H1 (cell line): Measurements from ENCODE around the gene SKAP1. TPM values are rescaled to one million over a fixed set of nuclear protein-coding genes. Genes with fewer than 3 reads are reported as not detected.

Source experiments
- CTCF ChIA-PET: fragments of 300-600 bp; sonication (Branson Sonifier 250); formaldehyde crosslinking; loops from one replicate; lab custom pipeline; 2021; ENCODE audit not compliant: partially characterized antibody; lab: Charles Lee
- POLR2A ChIA-PET: fragments of 300-600 bp; sonication (Branson Sonifier 250); formaldehyde crosslinking; loops from one replicate; lab custom pipeline; 2021; ENCODE audit warnings: inconsistent platforms; ENCODE audit not compliant: partially characterized antibody; lab: Charles Lee
- DNase-seq, 2 experiments: peaks; one replicate each; pipeline versions ENCODE4 v3.0.0 to v3.0.0-alpha.2; 2010 to 2022; ENCODE audit warnings: low spot score in 2 of 2, low read depth in 1 of 2, mixed read lengths in 1 of 2
- FAIRE-seq: peaks from 2 replicates; lab custom pipeline; 2011; peaks lifted over from hg19 to GRCh38; lab: Jason Lieb, UNC
- H2AFZ ChIP-seq: 2 replicates; pipeline ENCODE4 v1.8.1; 2012; ENCODE audit warnings: low read length, inconsistent platforms
- H2AK5ac ChIP-seq: 2 replicates; pipeline ENCODE4 v1.6.1; 2013; ENCODE audit warnings: low read depth, low read length
- H2BK120ac ChIP-seq: replicated peaks from 2 replicates; pipeline ENCODE3; 2013; ENCODE audit warnings: low read depth, low read length, inconsistent platforms
- H2BK12ac ChIP-seq: 2 replicates; pipeline ENCODE4 v1.6.1; 2013; ENCODE audit warnings: low read depth, low read length
- H2BK15ac ChIP-seq: 2 replicates; pipeline ENCODE4 v1.6.1; 2013; ENCODE audit warnings: low read length
- H2BK20ac ChIP-seq: 2 replicates; pipeline ENCODE4 v1.6.1; 2013; ENCODE audit warnings: low read length
- H2BK5ac ChIP-seq: 2 replicates; pipeline ENCODE4 v1.6.1; 2013; ENCODE audit warnings: low read depth, low read length
- H3K14ac ChIP-seq: 2 replicates; pipeline ENCODE4 v1.6.1; 2013; ENCODE audit warnings: inconsistent platforms; ENCODE audit not compliant: insufficient read length
- H3K18ac ChIP-seq: 2 replicates; pipeline ENCODE4 v1.6.1; 2013; ENCODE audit warnings: low read length; ENCODE audit errors: extremely low read depth
- H3K23ac ChIP-seq: 2 replicates; pipeline ENCODE4 v1.6.1; 2013; ENCODE audit warnings: inconsistent platforms; ENCODE audit not compliant: insufficient read length
- H3K23me2 ChIP-seq: 2 replicates; pipeline ENCODE4 v1.6.1; 2013; ENCODE audit warnings: low read depth, low read length
- H3K27ac ChIP-seq: 2 replicates; pipeline ENCODE4 v1.6.1; 2011; ENCODE audit warnings: low read depth, low read length, inconsistent platforms
- H3K27me3 ChIP-seq, 4 experiments: replicated peaks in 1 of 4; 1 replicate in 1 of 4; 2 replicates in 3 of 4; pipeline versions ENCODE4 v1.6.1 to v1.8.1; 2011 to 2013; ENCODE audit warnings: low read length in 3 of 4, mild to moderate bottlenecking in 3 of 4, inconsistent platforms in 2 of 4, mixed read lengths in 2 of 4, moderate library complexity in 1 of 4; ENCODE audit not compliant: control insufficient read depth in 3 of 4, insufficient read depth in 3 of 4; ENCODE audit errors: extremely low read depth in 1 of 4
- H3K36me3 ChIP-seq, 4 experiments: 2 replicates each; pipeline versions ENCODE4 v1.6.1 to v1.8.1; 2011 to 2013; ENCODE audit warnings: mild to moderate bottlenecking in 4 of 4, low read length in 3 of 4, moderate library complexity in 2 of 4, control low read depth in 1 of 4, inconsistent platforms in 1 of 4; ENCODE audit not compliant: insufficient read depth in 4 of 4, control insufficient read depth in 2 of 4
- H3K4ac ChIP-seq: replicated peaks from 2 replicates; pipeline ENCODE3; 2013; ENCODE audit warnings: low read length, low read depth, mixed read lengths, inconsistent platforms; ENCODE audit not compliant: insufficient read length
- H3K4me1 ChIP-seq, 4 experiments: replicated peaks in 1 of 4; 1 replicate in 1 of 4; 2 replicates in 3 of 4; pipeline versions ENCODE4 v1.6.1 to v1.8.1; 2011 to 2013; ENCODE audit warnings: low read length in 3 of 4, inconsistent platforms in 2 of 4, mixed read lengths in 1 of 4; ENCODE audit not compliant: insufficient read depth in 4 of 4, control insufficient read depth in 3 of 4
- H3K4me2 ChIP-seq, 2 experiments: 2 replicates each; pipeline versions ENCODE4 v1.6.1 to v1.8.1; 2011 to 2013; ENCODE audit warnings: low read depth in 2 of 2, low read length in 2 of 2, control low read depth in 1 of 2, inconsistent platforms in 1 of 2, mild to moderate bottlenecking in 1 of 2; ENCODE audit not compliant: insufficient read depth in 1 of 2
- H3K4me3 ChIP-seq, 4 experiments: fragments of 200-600, 300-600 bp in 1 of 4; sonication (generic), shearing (Covaris generic), sonication (Bioruptor Twin) in 1 of 4; 2 replicates each; pipeline versions ENCODE4 v1.5.1 to v1.8.1; 2011 to 2016; ENCODE audit warnings: low read length in 4 of 4, low read depth in 3 of 4, control low read depth in 2 of 4, inconsistent platforms in 2 of 4, mild to moderate bottlenecking in 2 of 4, mixed read lengths in 1 of 4, moderate library complexity in 1 of 4; ENCODE audit not compliant: insufficient read depth in 2 of 4; ENCODE audit errors: extremely low read depth in 1 of 4
- H3K56ac ChIP-seq: replicated peaks from 2 replicates; pipeline ENCODE3; 2013; ENCODE audit warnings: low read depth, mild to moderate bottlenecking, mixed read lengths, low read length, inconsistent platforms; ENCODE audit not compliant: insufficient read length
- H3K79me1 ChIP-seq: 2 replicates; pipeline ENCODE4 v1.6.1; 2013; ENCODE audit warnings: low read depth, low read length, control low read depth
- H3K79me2 ChIP-seq, 2 experiments: 2 replicates each; pipeline versions ENCODE4 v1.6.1 to v1.8.1; 2012 to 2013; ENCODE audit warnings: low read length in 2 of 2, mild to moderate bottlenecking in 2 of 2, inconsistent platforms in 1 of 2; ENCODE audit not compliant: insufficient read depth in 2 of 2, control insufficient read depth in 1 of 2
- H3K9ac ChIP-seq, 4 experiments: replicated peaks in 1 of 4; 1 replicate in 1 of 4; 2 replicates in 3 of 4; pipeline versions ENCODE4 v1.6.1 to v1.8.1; 2011 to 2013; ENCODE audit warnings: low read depth in 3 of 4, low read length in 3 of 4, control low read depth in 2 of 4, mild to moderate bottlenecking in 2 of 4, moderate library complexity in 2 of 4, inconsistent platforms in 1 of 4; ENCODE audit errors: extremely low read depth in 1 of 4
- H3K9me3 ChIP-seq, 2 experiments: 2 replicates each; pipeline versions ENCODE4 v1.6.1 to v1.8.1; 2012 to 2013; ENCODE audit warnings: mild to moderate bottlenecking in 2 of 2, moderate library complexity in 2 of 2, control low read depth in 1 of 2, inconsistent platforms in 1 of 2, low read depth in 1 of 2, low read length in 1 of 2, mixed read lengths in 1 of 2; ENCODE audit not compliant: insufficient read depth in 2 of 2
- H4K20me1 ChIP-seq, 2 experiments: replicated peaks in 1 of 2; 2 replicates each; pipeline versions ENCODE3 to v1.8.1; 2011 to 2013; ENCODE audit warnings: inconsistent platforms in 2 of 2, low read length in 2 of 2, mild to moderate bottlenecking in 1 of 2; ENCODE audit not compliant: insufficient read depth in 2 of 2, control insufficient read depth in 1 of 2
- H4K5ac ChIP-seq: 2 replicates; pipeline ENCODE4 v1.6.1; 2013; ENCODE audit warnings: low read length, low read depth, mixed read lengths, inconsistent platforms; ENCODE audit not compliant: insufficient read length
- H4K8ac ChIP-seq: 2 replicates; pipeline ENCODE4 v1.8.0; 2013; ENCODE audit warnings: mild to moderate bottlenecking, moderate library complexity, low read length, inconsistent platforms; ENCODE audit not compliant: insufficient read depth; ENCODE audit errors: extremely low read depth
- H4K91ac ChIP-seq: replicated peaks from 2 replicates; pipeline ENCODE3; 2013; ENCODE audit warnings: low read length, mixed read lengths, inconsistent platforms; ENCODE audit not compliant: insufficient read length
- CHD2 ChIP-seq: IDR thresholded peaks from 2 replicates; pipeline ENCODE4 v1.6.1; 2012; ENCODE audit warnings: low read length, improper control_type of control experiment
- FOSL1 ChIP-seq: IDR thresholded peaks from 2 replicates; pipeline ENCODE4 v1.6.1; 2011; ENCODE audit warnings: mild to moderate bottlenecking, low read depth, low read length, moderate library complexity; ENCODE audit not compliant: insufficient read depth
- GTF2F1 ChIP-seq: IDR thresholded peaks from 2 replicates; pipeline ENCODE4 v1.6.1; 2012; ENCODE audit warnings: low read depth, low read length, improper control_type of control experiment, borderline replicate concordance
- KDM4A ChIP-seq: IDR thresholded peaks from one replicate; pipeline ENCODE4 v1.7.1; 2012; ENCODE audit warnings: low read depth, mild to moderate bottlenecking, moderate library complexity, low read length, inconsistent platforms; ENCODE audit not compliant: severe bottlenecking
- MAFK ChIP-seq: IDR thresholded peaks from 2 replicates; pipeline ENCODE4 v1.6.1; 2012; ENCODE audit warnings: low read depth, mild to moderate bottlenecking, improper control_type of control experiment, low read length
- POLR2AphosphoS5 ChIP-seq: IDR thresholded peaks from 2 replicates; pipeline ENCODE4 v1.6.1; 2011; ENCODE audit warnings: low read depth, low read length
- RBBP5 ChIP-seq: IDR thresholded peaks from 2 replicates; pipeline ENCODE4 v1.7.1; 2012; ENCODE audit warnings: low read depth, mild to moderate bottlenecking, inconsistent platforms, low read length, moderate library complexity, borderline replicate concordance
- WGBS, 2 experiments: shearing (Covaris generic) in 1 of 2; methylation state at CpG; one replicate each; pipeline versions ENCODE4 v1.1.6 to v1.1.7; 2013 to 2015; ENCODE audit warnings: low lambda C conversion rate in 2 of 2, mixed read lengths in 2 of 2, inconsistent platforms in 1 of 2, low coverage in 1 of 2, missing lambda C conversion rate in 1 of 2; ENCODE audit not compliant: insufficient replicate concordance in 2 of 2, insufficient coverage in 1 of 2, insufficient read length in 1 of 2; ENCODE audit errors: extremely low coverage in 1 of 2, missing lambda C conversion rate in 1 of 2; 5-methylcytosine and 5-hydroxymethylcytosine counted together
- polyA plus RNA-seq, 7 experiments: library from polyadenylated mRNA; depleted of rRNA in 3 of 7; stranded (reverse) in 5 of 7; unstranded in 2 of 7; fragments of >200 nt in 5 of 7; fragments of 200-250 nt in 2 of 7; gene quantifications; 1 replicate in 5 of 7; 2 replicates in 1 of 7; 4 replicates in 1 of 7; pipeline versions ENCODE4 v1.2.1 to v1.2.3, GENCODE V29; 2011 to 2013; ENCODE audit warnings: missing spikeins in 2 of 7, mixed read lengths in 2 of 7
- total RNA-seq: library from RNA; stranded (reverse); fragmentation: NEBNext Ultra II Directional; extraction: Animal tissue kit (Norgen Biotek cat#: 25700); gene quantifications from 2 replicates; pipeline ENCODE4 v1.2.1, GENCODE V29; 2021
- TF ChIP-seq, protein P1 (sequence below): IDR thresholded peaks from 2 replicates; pipeline ENCODE4 v1.6.1; 2011; ENCODE audit warnings: low read length, improper control_type of control experiment

SKAP1 gene
- total and polyA plus RNA-seq, 2 of the 8 experiments (the other 6 are each of a cell fraction or from before 2014, with no cell fraction given): not detected

DNA sequence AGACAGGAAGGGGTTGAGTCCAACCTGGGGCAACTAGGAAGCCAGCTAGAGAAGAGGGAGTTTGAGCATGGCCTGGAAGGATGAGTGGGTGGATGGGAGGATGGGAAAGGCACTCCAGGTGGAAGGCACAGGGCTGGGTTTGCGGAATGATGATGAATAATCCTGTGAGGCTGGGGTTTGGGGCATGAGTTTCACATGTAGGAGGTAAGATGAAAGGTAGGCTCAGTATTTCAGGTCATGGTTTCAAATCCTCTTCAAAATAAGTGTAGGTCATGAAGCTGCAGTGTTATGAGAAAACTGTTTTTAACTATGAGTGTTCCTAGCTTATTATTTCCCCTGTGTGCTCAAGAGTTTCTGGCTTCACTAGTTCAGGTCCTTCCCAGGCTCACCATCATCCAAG, 130.3 kb downstream of the SKAP1 start:
- POLR2A ChIA-PET: no interaction called here
- Histone ChIP-seq H3K4me3 (no peak overlapping the region), H2BK5ac (no peak overlapping the region), H3K23me2 (no peaks in the 10 kb centered on the region), H3K27ac (no peak overlapping the region), H2BK120ac (no peak overlapping the region), H3K79me2 (no peaks in the 10 kb centered on the region), H2AFZ (no peak overlapping the region; the same call in 1 of the 2 replicates), H3K36me3 (no peaks in the 10 kb centered on the region), H4K8ac (no peak overlapping the region), H4K91ac (no peak overlapping the region), H3K18ac (no peak overlapping the region), H3K23ac (peak overlapping the region; percentile 43), H3K27me3 (no peaks in the 10 kb centered on the region), H4K5ac (no peak overlapping the region), H4K20me1 (no peaks in the 10 kb centered on the region), H3K14ac (no peak overlapping the region), H3K56ac (no peak overlapping the region), H3K79me1 (no peaks in the 10 kb centered on the region), H2BK15ac (no peak overlapping the region), H3K4me2 (no peak overlapping the region), H2BK20ac (no peak overlapping the region), H3K9me3 (no peaks in the 10 kb centered on the region), H2BK12ac (no peak overlapping the region), H3K9ac (no peak overlapping the region), H3K4me1 (no peaks in the 10 kb centered on the region), H3K4ac (no peak overlapping the region), H2AK5ac (no peak overlapping the region)
- CTCF ChIA-PET: interaction anchor here (0.7 to 1.4 kb wide), 8 partner anchors 8 to 121 kb away, joined by 3 to 6 read pairs (median 3); no protein-coding TSS in a partner anchor
- FAIRE-seq: no peak
- no peak for DNase-seq
- WGBS, 2 experiments: 85% methylated on average over 1 of the region's 1 CpG; no CpG with 5 or more reads in 1 of the 2 experiments
- TF ChIP-seq POLR2AphosphoS5 (no peak), KDM4A (no peak), CHD2 (no peak), RBBP5 (no peak), MAFK (no peak), GTF2F1 (no peak), FOSL1 (no peak)
- TF ChIP-seq, protein P1, sequence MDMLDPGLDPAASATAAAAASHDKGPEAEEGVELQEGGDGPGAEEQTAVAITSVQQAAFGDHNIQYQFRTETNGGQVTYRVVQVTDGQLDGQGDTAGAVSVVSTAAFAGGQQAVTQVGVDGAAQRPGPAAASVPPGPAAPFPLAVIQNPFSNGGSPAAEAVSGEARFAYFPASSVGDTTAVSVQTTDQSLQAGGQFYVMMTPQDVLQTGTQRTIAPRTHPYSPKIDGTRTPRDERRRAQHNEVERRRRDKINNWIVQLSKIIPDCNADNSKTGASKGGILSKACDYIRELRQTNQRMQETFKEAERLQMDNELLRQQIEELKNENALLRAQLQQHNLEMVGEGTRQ: no peak
